Heart left ventricle (tissue), 13 donors: ENCODE results near the gene PRKCB.

ENCODE experiments used
- POLR2A ChIP-seq, 2 donors: fragments of 450-650 bp; IDR thresholded peaks; one replicate each; pipeline ENCODE4 v1.6.1; 2017; ENCODE audit warnings: antibody characterized with exemption in 2 of 2, mild to moderate bottlenecking in 2 of 2, moderate library complexity in 2 of 2
- TF ChIP-seq, protein P1 (sequence below), 12 donors: fragments of 200-600 bp; sonication (generic) in 4 of 12; IDR thresholded peaks; one replicate each; pipeline versions ENCODE4 v1.5.0 to v1.8.0; 2018 to 2022; ENCODE audit warnings: antibody characterized with exemption in 12 of 12, mild to moderate bottlenecking in 5 of 12
- donor health status: ischemic (EF 13 %, LVEDD 7.1; RV severe dilation, severe dysfunction).
- donor health status: DM: no; HTN: yes; CAD: no.
- donor health status: DM: no; HTN: no; CAD: no.
- donor health status: ischemic (EF 25% LVEDD 6.9; RV normal size, moderate dysfunction).
- donor health status: ischemic (EF 25% LVEDD 5.7; RV mildly dilated, moderate dysfunction).
- donor health status: ischemic (EF 35%, LVEDD 5.7; RV mildly dilated, moderate dysfunction).
- donor health status: nonischemic (EF 11% LVEDD 7.7; RV severe dilation, severe dysfunction).
- donor health status: DM: yes; HTN: yes; CAD: no.
- donor health status: PGD.
- donor health status: ischemic (EF 29% LVEDD 5.4; RV normal size, mild dysfunction).
- donor health status: nonischemic (EF 23%, LVEDD 6.1; RV moderate dilation, normal function).

DNA sequence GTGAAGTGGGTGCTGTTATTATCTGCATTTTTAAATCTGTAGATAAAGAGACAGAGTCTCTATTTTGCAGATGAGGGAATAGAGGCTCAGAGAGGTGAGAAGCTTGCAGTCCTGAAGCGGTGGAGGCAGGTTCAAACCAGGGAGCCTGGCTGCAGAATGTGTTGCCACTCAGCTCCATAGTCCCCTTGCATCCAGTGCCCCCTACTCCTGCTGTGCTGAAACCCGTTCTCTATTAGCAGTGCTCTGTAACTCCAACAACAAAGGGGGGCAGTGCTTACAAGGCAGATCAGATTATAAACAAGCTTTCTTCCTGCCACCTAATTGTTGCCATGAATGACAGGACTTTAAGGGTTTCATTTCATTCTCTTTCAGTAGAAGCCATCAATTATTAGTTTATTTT is 302.2 kb downstream of the PRKCB start:
- TF ChIP-seq POLR2A (IDR thresholded peaks at IDR 0.05): no peak
- TF ChIP-seq, protein P1, sequence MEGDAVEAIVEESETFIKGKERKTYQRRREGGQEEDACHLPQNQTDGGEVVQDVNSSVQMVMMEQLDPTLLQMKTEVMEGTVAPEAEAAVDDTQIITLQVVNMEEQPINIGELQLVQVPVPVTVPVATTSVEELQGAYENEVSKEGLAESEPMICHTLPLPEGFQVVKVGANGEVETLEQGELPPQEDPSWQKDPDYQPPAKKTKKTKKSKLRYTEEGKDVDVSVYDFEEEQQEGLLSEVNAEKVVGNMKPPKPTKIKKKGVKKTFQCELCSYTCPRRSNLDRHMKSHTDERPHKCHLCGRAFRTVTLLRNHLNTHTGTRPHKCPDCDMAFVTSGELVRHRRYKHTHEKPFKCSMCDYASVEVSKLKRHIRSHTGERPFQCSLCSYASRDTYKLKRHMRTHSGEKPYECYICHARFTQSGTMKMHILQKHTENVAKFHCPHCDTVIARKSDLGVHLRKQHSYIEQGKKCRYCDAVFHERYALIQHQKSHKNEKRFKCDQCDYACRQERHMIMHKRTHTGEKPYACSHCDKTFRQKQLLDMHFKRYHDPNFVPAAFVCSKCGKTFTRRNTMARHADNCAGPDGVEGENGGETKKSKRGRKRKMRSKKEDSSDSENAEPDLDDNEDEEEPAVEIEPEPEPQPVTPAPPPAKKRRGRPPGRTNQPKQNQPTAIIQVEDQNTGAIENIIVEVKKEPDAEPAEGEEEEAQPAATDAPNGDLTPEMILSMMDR (IDR thresholded peaks at IDR 0.05): no peak
